ENCODE data around the gene DENND4A. TPM values are rescaled to one million over a fixed set of nuclear protein-coding genes. Genes with fewer than 3 reads are reported as not detected.

The DENND4A gene
- total and polyA plus RNA-seq, 10 of the 15 experiments (the other 5 are each of a cell fraction or from before 2014, with no cell fraction given) = 14.2 to 81.8 (median 34.1) TPM

DNA sequence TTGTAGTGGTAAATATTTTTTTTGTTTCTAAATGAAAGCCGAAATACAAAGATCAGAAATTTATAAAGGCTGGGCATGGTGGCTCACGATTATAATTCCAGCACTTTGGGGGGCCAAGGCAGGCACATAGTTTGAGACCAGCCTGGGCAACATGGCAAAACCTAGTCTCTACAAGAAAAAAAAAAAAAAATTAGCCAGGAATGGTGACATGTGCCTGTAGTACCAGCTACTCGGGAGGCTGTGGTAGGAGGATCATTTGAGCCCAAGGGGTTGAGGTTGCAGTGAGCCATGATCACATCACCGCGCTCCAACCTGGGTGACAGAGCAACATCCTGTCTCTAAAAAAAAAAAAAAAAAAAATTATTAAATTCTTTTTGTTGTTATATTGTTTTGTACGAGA lies 6.9 kb downstream of the DENND4A start:
- H3K36me3 ChIP-seq (ENCODE audit: control insufficient read depth in 2 of 2, insufficient read depth in 2 of 2, low read length in 1 of 2) = peaks cover 0 to 5% of the 10 kb centered on the region in 2 experiments; a peak in 1 of 4 replicates
- H2AFZ ChIP-seq (ENCODE audit: control insufficient read depth, low read depth, low read length) = no peak overlapping the region
- BruUV-seq (replicated peaks) = no TSS peak
- H3K79me2 ChIP-seq (ENCODE audit: control insufficient read depth, insufficient read depth, low read length) = peaks cover 98% of the 10 kb centered on the region
- intact Hi-C loops (cut with micrococcal nuclease; ENCODE audit: unreplicated experiment) = no loop called here
- H3K4me3 ChIP-seq = no peak overlapping the region
- ChIA-PET CTCF (no interaction called here), RAD21 (ENCODE audit: unreplicated experiment) (interaction anchor here (0.8 to 17.7 kb wide), 5 partner anchors 22 to 118 kb away, joined by 3 to 344 read pairs (median 4); no protein-coding TSS in a partner anchor), POLR2A (interaction anchor here (0.6 to 3.6 kb wide), 6 partner anchors 8 to 35 kb away, joined by 3 to 41 read pairs (median 6); no protein-coding TSS in a partner anchor), SMC1A (ENCODE audit: uncharacterized antibody, unreplicated experiment) (interaction anchor here (1.5 to 25.5 kb wide), 6 partner anchors 9 to 51 kb away, joined by 4 to 488 read pairs (median 8); no protein-coding TSS in a partner anchor)
- peaks cover 3% of the 10 kb centered on the region for H3K4me1 ChIP-seq (ENCODE audit: control insufficient read depth, insufficient read depth, low read length)
- no peaks in the 10 kb centered on the region for H3K27me3 ChIP-seq (replicated peaks in 1 of 2; ENCODE audit: control insufficient read depth in 2 of 2, insufficient read depth in 2 of 2, low read length in 1 of 2)
- H3K9me3 ChIP-seq (replicated peaks; ENCODE audit: control insufficient read depth, insufficient read depth, low read length) = no peaks in the 10 kb centered on the region; the same call in 2 of the 3 replicates
- in situ Hi-C loops (cut with MboI) = loop anchor here (25.0 kb wide), 1 partner anchor 1302 kb away; no protein-coding TSS in a partner anchor
- H3K27ac ChIP-seq (ENCODE audit: control insufficient read depth, insufficient read depth) = no peak overlapping the region
- H3K9ac ChIP-seq (ENCODE audit: control insufficient read depth, insufficient read depth, low read length) = no peak overlapping the region
- H3K4me2 ChIP-seq (ENCODE audit: control insufficient read depth, insufficient read depth) = no peak overlapping the region
- FAIRE-seq = no peak
- no peak for TF ChIP-seq KDM1A (IDR thresholded peaks at IDR 0.05; ENCODE audit: borderline replicate concordance)
- TF ChIP-seq, protein P1, sequence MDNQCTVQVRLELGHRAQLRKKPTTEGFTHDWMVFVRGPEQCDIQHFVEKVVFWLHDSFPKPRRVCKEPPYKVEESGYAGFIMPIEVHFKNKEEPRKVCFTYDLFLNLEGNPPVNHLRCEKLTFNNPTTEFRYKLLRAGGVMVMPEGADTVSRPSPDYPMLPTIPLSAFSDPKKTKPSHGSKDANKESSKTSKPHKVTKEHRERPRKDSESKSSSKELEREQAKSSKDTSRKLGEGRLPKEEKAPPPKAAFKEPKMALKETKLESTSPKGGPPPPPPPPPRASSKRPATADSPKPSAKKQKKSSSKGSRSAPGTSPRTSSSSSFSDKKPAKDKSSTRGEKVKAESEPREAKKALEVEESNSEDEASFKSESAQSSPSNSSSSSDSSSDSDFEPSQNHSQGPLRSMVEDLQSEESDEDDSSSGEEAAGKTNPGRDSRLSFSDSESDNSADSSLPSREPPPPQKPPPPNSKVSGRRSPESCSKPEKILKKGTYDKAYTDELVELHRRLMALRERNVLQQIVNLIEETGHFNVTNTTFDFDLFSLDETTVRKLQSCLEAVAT (IDR thresholded peaks at IDR 0.05) = 0 out of 2 replicates have a peak, but pooled peaks have one; percentile 50
- no peak for TF ChIP-seq DPF2 (IDR thresholded peaks at IDR 0.05)
- TF ChIP-seq MTA2 (IDR thresholded peaks at IDR 0.05; ENCODE audit: low read depth) = no peak
- 74% methylated on average over 6 of the region's 6 CpGs for WGBS (ENCODE audit: insufficient coverage, insufficient replicate concordance, low lambda C conversion rate, missing lambda C conversion rate)
- DNase-seq (ENCODE audit: low read depth, low spot score) = no peak
- ATAC-seq = no peak
- H4K20me1 ChIP-seq (ENCODE audit: control insufficient read depth, insufficient read depth) = no peaks in the 10 kb centered on the region

DNA sequence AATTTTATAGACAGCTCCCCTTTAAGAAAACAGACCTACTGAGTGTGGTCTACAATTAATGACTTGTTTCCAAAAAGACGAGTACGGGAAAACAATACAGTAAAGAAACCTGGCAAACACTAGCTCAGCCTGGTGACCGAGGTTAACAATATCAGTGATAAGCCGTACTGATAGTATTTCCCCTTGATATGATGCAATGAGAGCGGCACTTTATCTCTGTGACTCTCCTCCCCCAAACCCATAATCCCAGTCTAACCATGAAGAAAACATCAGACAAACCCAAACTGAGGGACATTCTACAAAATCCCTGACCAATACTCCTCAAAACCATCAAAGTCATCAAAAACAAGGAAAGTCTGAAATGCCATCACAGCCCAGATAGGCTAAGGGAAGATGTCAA lies 8.2 kb downstream of the DENND4A start:
- CTCF ChIA-PET = no interaction called here
- Histone ChIP-seq H3K36me3 (ENCODE audit: control insufficient read depth in 2 of 2, insufficient read depth in 2 of 2, low read length in 1 of 2) (peaks cover 0 to 5% of the 10 kb centered on the region in 2 experiments; a peak in 2 of 4 replicates), H3K4me1 (ENCODE audit: control insufficient read depth, insufficient read depth, low read length) (peaks cover 6% of the 10 kb centered on the region), H4K20me1 (ENCODE audit: control insufficient read depth, insufficient read depth) (no peaks in the 10 kb centered on the region), H2AFZ (ENCODE audit: control insufficient read depth, low read depth, low read length) (no peak overlapping the region), H3K4me3 (no peak overlapping the region), H3K4me2 (ENCODE audit: control insufficient read depth, insufficient read depth) (no peak overlapping the region), H3K9ac (ENCODE audit: control insufficient read depth, insufficient read depth, low read length) (no peak overlapping the region), H3K27ac (ENCODE audit: control insufficient read depth, insufficient read depth) (no peak overlapping the region), H3K9me3 (replicated peaks; ENCODE audit: control insufficient read depth, insufficient read depth, low read length) (peaks cover 1% of the 10 kb centered on the region; the same call in 1 of the 3 replicates), H3K27me3 (replicated peaks in 1 of 2; ENCODE audit: control insufficient read depth in 2 of 2, insufficient read depth in 2 of 2, low read length in 1 of 2) (no peaks in the 10 kb centered on the region), H3K79me2 (ENCODE audit: control insufficient read depth, insufficient read depth, low read length) (peaks cover 98% of the 10 kb centered on the region)
- no TSS peak for BruUV-seq (replicated peaks)
- intact Hi-C loops (cut with micrococcal nuclease; ENCODE audit: unreplicated experiment) = no loop called here
- DNase-seq (ENCODE audit: low read depth, low spot score) = no peak
- WGBS (ENCODE audit: insufficient coverage, insufficient replicate concordance, low lambda C conversion rate, missing lambda C conversion rate) = 100% methylated on average over 5 of the region's 5 CpGs
- FAIRE-seq = no peak
- POLR2A ChIA-PET = interaction anchor here (1.5 kb wide), 1 partner anchor 9 kb away, joined by 7 read pairs; no protein-coding TSS in a partner anchor
- RAD21 ChIA-PET (ENCODE audit: unreplicated experiment) = interaction anchor here (1.5 kb wide), 1 partner anchor 8 kb away, joined by 3 read pairs; the partner anchor contains the start of gene DENND4A
- SMC1A ChIA-PET (ENCODE audit: uncharacterized antibody, unreplicated experiment) = no interaction called here
- in situ Hi-C loops (cut with MboI) = loop anchor here (25.0 kb wide), 1 partner anchor 1303 kb away; no protein-coding TSS in a partner anchor
- no peak for ATAC-seq
- TF ChIP-seq TCF7 (IDR thresholded peaks at IDR 0.05; ENCODE audit: borderline replicate concordance) (no peak), ZBED1 (IDR thresholded peaks at IDR 0.05; ENCODE audit: borderline replicate concordance) (no peak), BACH1 (IDR thresholded peaks at IDR 0.05; ENCODE audit: borderline replicate concordance) (no peak), TBL1XR1 (IDR thresholded peaks at IDR 0.05; ENCODE audit: low read depth, low read length) (no peak), RBBP5 (conservative IDR thresholded peaks at IDR 0.05) (no peak), SMARCA5 (IDR thresholded peaks at IDR 0.05) (no peak), SP1 (IDR thresholded peaks at IDR 0.05; ENCODE audit: low read depth, low read length) (no peak), NFIC (IDR thresholded peaks at IDR 0.05; ENCODE audit: low read depth, low read length) (no peak), CHD1 (IDR thresholded peaks at IDR 0.05; ENCODE audit: low read depth, low read length) (no peak), YBX1 (IDR thresholded peaks at IDR 0.05) (no peak), PML (IDR thresholded peaks at IDR 0.05; ENCODE audit: low read length) (no peak), FOS (IDR thresholded peaks at IDR 0.05; ENCODE audit: borderline replicate concordance, extremely low read depth, insufficient read length) (no peak)
- TF ChIP-seq, protein P2, sequence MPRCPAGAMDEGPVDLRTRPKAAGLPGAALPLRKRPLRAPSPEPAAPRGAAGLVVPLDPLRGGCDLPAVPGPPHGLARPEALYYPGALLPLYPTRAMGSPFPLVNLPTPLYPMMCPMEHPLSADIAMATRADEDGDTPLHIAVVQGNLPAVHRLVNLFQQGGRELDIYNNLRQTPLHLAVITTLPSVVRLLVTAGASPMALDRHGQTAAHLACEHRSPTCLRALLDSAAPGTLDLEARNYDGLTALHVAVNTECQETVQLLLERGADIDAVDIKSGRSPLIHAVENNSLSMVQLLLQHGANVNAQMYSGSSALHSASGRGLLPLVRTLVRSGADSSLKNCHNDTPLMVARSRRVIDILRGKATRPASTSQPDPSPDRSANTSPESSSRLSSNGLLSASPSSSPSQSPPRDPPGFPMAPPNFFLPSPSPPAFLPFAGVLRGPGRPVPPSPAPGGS (IDR thresholded peaks at IDR 0.05; ENCODE audit: borderline replicate concordance, insufficient read depth, low read depth, low read length, poor library complexity, severe bottlenecking) = no peak

Data from GM12878 (cell line).